GM12891 (cell line): ENCODE results near the gene CDH15.

ENCODE experiments used
- PAX5 ChIP-seq: IDR thresholded peaks from 2 replicates; pipeline ENCODE4 v1.6.1; 2011; ENCODE audit warnings: low read length, moderate library complexity, mild to moderate bottlenecking; ENCODE audit not compliant: insufficient read depth, severe bottlenecking
- POLR2A ChIP-seq: IDR thresholded peaks from 2 replicates; pipeline ENCODE4 v1.6.1; 2011; ENCODE audit warnings: low read depth, low read length, control low read depth
- POLR2AphosphoS5 ChIP-seq: IDR thresholded peaks from 2 replicates; pipeline ENCODE4 v1.6.1; 2011; ENCODE audit warnings: low read depth, low read length, control low read depth
- SPI1 ChIP-seq: IDR thresholded peaks from 2 replicates; pipeline ENCODE4 v1.6.1; 2011; ENCODE audit warnings: low read depth, low read length, control low read depth
- TAF1 ChIP-seq: IDR thresholded peaks from 2 replicates; pipeline ENCODE4 v1.6.1; 2011; ENCODE audit warnings: low read depth, low read length, control low read depth

DNA sequence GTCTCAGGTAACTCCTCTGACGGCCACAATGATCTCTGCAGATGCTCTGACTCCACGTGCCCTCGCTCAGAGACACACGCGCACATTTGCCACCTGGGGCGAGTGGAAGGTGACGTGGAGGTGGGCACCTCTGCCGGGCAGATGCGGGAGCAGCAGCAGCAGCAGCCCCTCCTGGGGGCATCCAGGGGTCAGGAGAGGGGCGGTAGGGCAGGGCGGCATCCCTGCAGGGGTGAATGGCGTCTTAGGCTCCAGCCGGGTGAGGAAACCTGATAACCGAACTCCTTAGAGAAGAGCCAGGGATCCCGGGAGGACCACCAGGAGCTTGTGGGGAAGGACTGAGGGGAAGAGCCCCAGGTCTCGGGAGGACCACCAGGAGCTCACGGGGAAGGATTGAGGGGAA is 34.6 kb upstream of the CDH15 start:
- no peak for TF ChIP-seq POLR2A
- TF ChIP-seq POLR2AphosphoS5 = no peak
- TF ChIP-seq TAF1 = no peak
- no peak for TF ChIP-seq SPI1
- TF ChIP-seq PAX5 = no peak
